ENCODE data around the gene DNAJC11.

DNAJC11 gene

DNA sequence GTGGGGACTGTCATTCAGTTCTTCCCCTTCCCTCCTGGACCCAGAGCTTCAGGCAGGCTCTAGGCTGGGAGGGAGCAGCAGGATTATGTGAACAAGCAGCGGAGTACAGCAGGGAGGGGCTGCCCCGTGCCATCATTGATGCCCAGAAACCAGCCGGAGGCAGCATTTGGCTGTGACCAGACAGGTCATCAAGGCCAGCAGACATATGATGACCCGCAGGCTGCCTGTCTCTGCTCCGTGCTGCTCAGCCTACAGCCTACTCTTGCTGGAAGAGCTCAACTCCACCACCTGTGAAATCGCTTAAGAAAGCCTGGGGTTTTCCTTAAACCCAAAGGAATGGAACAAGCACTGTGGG lies 103.9 kb downstream of the DNAJC11 start:
- no peak for DNase-seq

DNA sequence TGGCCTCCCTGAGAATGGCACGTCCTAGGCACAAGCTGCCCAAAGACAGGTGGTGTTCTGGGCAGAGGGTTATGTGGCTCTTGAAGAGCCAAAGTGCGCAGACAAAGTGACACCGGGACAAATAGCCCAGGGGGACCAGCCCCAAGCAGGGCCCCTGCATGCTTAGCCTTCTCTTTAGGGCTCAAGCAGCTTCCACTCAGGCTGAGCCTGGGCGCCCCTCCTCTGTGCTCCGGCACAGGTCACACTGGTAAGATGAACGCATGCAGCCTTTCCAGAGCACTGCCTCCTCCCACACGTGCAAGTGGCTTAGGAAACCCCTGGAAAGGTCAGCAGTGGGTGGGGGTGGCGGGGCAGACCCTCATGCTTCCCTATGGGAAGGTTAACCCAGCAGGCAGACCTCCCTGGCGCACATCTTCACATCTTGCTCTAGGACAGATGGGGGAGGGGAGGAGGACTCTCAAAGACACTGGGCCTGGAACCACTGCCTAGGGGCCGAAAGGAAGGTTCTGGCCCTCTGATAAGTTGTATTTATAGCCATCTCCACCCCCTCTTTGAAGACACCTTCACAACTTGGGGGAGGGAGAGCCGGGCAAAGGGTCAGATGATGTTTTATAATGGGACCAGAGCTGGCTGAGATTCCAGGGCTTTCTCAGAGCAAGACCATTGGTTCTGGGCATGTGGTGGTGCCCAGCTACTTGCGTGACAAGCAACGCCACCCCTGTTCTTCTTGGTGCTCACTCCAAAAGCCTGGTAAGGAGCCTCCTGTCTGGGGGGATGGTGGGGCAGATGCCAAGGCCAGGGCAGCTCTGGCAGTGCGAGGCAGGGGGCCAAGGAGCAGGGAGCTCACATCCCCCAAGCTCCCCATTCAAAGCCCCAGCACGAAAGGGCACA lies 104.5 kb downstream of the DNAJC11 start:
- DNase-seq: no peak

- no peak for DNase-seq
Measured at GRCh38 chr1:6596351-6596750, 105.3 kb downstream of the DNAJC11 start.

DNA sequence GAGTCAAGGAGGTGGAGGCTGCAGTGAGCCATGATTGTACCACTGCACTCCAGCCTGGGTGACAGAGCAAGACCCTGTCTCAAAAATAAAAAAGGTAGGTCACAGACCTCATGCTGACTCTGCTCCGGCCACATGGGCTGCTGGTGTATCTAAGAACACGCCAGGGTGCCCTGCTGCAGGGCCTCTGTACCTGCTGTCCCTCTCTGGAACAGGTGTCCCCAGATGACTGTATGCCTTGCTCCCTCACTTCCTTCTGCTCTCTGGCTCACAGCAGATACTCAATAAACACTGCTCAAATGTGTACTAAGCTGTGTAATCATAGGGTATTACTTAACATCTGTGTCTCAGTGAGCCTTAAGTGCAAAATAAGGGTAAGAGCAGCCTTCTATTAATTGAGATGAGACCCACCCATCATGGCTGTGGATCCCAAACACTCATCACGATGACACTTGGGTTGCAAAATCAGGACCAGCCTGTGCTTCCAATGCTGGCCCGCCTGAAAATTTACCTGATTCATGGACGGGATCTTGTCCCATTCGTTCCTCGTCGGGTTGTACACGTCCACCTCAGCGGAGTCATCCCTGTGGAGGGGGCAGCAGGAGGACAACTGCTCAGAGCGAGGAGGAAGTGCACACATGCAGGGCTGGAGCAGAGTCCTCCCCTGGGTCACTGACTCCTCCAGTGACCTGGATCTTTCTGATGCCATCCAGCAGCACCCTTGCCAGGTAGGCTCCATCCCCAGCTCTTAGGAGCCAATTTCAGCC lies 106.5 kb downstream of the DNAJC11 start:
- DNase-seq: no peak

DNA sequence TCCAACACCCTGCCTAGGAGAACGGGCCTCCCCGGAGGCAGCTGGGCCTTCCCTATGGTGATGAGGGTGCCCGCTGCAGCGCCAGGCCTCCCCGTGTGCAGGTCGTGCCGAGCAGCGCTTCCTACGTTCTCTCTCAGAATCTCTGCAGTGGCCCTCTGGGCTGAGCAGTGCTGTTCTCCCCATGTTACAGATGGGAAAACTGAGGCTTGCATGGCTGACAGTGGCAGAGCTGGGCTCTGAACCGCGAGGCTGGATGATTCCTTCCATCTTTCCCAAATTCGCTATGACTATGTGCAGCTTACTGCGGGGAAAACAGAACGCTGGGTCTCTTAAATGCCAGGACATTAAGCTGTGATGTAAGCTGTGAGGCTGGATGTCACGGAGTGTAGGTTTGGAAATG lies 107.8 kb downstream of the DNAJC11 start:
- DNase-seq: no peak

DNA sequence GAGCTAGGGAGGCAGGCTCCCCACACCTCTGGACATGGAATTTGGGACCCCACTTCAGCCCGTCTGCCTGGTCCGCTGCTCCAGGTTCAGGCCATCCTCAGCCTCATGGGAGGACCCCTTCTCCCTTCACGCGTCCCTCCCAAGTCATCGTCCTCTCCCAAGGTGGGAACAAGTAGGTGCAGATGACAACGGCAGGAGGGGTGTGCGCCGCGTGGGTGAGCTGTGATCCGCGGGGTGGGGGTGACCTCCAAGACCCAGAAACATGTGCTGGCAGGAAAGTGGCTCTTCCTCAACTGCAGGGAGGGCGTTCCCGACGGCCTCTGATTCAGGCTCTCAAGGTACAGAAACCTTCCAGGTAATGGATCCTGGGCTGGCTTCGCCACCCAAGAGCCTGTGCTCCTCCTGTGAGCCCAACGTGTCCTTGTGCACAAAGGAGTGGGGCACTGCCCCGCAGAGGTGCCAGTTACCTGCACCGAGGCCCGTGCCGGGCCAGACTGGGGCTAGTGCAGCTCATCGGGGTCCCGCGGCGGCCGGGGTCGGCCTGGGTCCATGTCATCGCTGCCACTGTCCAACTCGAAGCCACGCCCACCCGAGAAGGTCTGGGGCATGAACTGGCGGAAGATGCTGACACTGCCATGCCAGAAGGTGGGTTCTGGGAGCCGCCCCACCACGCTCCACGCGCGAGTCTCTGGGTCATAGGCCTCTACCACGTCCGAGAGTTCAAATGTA lies 108.6 kb downstream of the DNAJC11 start:
- no peak for DNase-seq

DNA sequence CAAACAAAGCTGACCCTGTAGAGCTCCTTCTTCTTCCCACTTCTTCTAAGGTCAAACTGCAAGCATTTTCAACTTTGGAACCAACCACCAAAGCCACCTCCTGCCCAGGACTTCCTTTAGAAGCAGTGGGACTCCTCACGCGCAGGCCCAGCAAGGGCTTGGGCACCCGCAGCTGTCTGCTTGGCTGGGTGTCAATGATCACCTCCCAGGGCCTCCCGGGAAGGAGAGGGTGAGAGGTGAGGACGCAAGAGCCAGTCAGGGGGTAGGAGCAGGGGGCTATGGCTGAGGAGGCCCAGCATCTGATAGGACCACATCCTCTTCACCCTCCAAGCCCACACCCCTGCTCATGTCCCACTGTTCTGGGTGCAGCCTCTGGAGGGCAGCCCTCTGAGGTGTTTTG lies 109.2 kb downstream of the DNAJC11 start:
- no peak for DNase-seq

GRCh38 chr1:6591644-6592043 lies 110.0 kb downstream of the DNAJC11 start:
- DNase-seq: no peak

DNA sequence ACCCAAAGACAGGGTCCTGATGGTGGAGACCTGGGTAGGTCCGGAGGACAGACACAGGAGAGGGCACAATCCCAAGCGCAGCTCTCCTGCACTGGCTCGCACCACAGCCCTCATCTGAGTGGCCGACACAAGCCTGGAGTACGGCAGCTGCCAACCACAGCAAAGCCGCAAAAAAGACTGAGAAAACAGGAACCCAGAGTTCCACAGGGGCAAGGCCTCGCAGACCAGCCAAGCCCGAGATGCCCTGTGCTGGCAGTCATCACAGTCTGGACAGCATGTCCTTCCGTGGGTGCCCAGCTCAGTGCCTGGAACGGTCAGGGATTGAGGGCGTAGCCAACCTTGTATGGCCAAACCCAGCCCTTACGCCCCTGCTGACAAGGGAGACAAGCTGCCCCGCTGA lies 110.4 kb downstream of the DNAJC11 start:
- DNase-seq: no peak

GRCh38 chr1:6590046-6590445 lies 111.6 kb downstream of the DNAJC11 start:
- DNase-seq: no peak

- no peak for DNase-seq
Measured at GRCh38 chr1:6588893-6589520, 112.6 kb downstream of the DNAJC11 start.

GRCh38 chr1:6588128-6588892 lies 113.3 kb downstream of the DNAJC11 start:
- DNase-seq: no peak

DNA sequence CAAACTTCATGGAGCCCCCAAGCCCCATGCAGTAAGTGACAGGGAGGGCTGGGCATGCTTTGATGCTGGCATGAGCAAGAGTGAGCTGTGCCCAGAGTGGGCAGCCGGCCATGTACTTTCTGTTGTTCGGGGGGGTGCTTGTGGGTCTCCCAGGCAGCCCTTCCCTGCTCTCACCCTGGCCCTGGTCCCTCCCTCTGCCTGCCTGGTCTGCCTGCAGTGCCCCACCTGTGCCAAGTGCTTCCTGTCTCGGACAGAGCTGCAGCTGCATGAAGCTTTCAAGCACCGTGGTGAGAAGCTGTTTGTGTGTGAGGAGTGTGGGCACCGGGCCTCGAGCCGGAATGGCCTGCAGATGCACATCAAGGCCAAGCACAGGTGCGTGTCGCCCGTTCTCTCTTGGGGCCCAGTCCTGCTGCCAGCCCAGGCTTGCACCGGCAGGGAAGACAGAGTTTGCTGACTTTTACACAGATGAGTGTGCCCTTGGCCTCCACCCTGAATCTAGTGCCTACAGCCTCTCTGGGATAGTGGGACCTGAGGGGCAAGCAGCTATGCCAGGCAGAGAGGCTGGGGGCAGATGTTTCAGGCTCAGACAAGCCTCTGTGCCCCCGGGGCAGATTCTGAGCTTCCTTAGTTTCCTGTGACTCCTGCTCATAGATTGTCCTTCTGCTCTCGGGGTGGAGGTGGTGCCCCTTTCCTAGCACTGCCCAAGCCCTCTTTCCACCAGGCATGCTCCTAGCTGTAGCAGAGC lies 114.2 kb downstream of the DNAJC11 start:
- DNase-seq: no peak

GRCh38 chr1:6586404-6586816 lies 115.2 kb downstream of the DNAJC11 start:
- no peak for DNase-seq

DNA sequence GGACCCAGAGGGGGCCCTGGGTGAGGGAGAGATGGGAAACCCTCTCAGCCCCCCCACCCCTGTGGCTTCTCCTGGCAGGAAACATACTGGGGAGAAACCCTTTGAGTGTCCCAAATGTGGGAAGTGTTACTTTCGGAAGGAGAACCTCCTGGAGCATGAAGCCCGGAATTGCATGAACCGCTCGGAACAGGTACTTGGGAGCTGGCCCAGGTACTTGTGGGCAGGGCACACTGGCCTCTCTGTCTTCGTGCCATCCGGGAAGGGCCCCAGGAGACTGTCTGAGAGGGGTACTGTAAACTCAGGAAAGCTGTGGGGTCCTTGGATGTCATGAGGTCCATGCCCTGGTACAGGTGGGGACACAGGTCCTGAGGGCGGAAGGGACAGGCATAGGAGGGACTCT lies 115.8 kb downstream of the DNAJC11 start:
- no peak for DNase-seq

GRCh38 chr1:6585081-6585722 lies 116.4 kb downstream of the DNAJC11 start:
- no peak for DNase-seq
